GM12878 (cell line): ENCODE results near the gene AGBL1.

Source experiments
- CTCF ChIP-seq, 3 experiments: IDR thresholded peaks in 2 of 3; conservative IDR thresholded peaks in 1 of 3; 2 replicates each; pipeline ENCODE4 v1.5.1; 2011; ENCODE audit warnings: low read depth in 3 of 3, low read length in 3 of 3, mild to moderate bottlenecking in 3 of 3, control low read depth in 2 of 3, moderate library complexity in 2 of 3, inconsistent platforms in 1 of 3, mixed read lengths in 1 of 3; ENCODE audit not compliant: control insufficient read depth in 2 of 3, insufficient read depth in 1 of 3; ENCODE audit errors: extremely low read depth in 1 of 3
- DPF2 ChIP-seq: fragments of 450-650 bp; IDR thresholded peaks from 2 replicates; pipeline ENCODE4 v1.6.1; 2017; ENCODE audit warnings: mild to moderate bottlenecking
- RAD21 ChIP-seq: IDR thresholded peaks from 2 replicates; pipeline ENCODE4 v1.6.1; 2011; ENCODE audit warnings: mild to moderate bottlenecking, low read depth, low read length, moderate library complexity; ENCODE audit not compliant: insufficient read depth

- no peak for TF ChIP-seq CTCF (IDR thresholded peaks at IDR 0.05 in 2 of 3, conservative IDR thresholded peaks at IDR 0.05 in 1 of 3; ENCODE audit: control insufficient read depth in 2 of 3, extremely low read depth in 1 of 3, insufficient read depth in 1 of 3, low read depth in 3 of 3, low read length in 3 of 3)
- no peak for TF ChIP-seq RAD21
- no peak for TF ChIP-seq DPF2
Observed at GRCh38 chr15:86911022-86911421, 831.4 kb downstream of the AGBL1 start.
